ENCODE measurements around the gene CSNK1A1.

Gene CSNK1A1

GRCh38 chr5:149442563-149443182 lies 108.6 kb downstream of the CSNK1A1 start:
- no CpG with 5 or more reads among the region's 17 CpGs for WGBS (ENCODE audit: extremely low coverage, insufficient coverage, insufficient read length)
- Histone ChIP-seq H4K8ac (ENCODE audit: low read depth, low read length) (peak overlapping the region; percentile 31), H3K23ac (ENCODE audit: low read length) (no peak overlapping the region)

More at GRCh38 chr5:149442563-149443182, 108.6 kb downstream of the CSNK1A1 start:
- peak overlapping the region; percentile 32 for H2BK12ac ChIP-seq (ENCODE audit: low read length)
- peaks cover 16 to 18% of the 10 kb centered on the region in 2 experiments for H3K4me1 ChIP-seq (ENCODE audit: control insufficient read depth in 1 of 2, insufficient read depth in 2 of 2, low read length in 2 of 2)
- peak overlapping the region; percentile 28 for H2AFZ ChIP-seq (ENCODE audit: insufficient read depth, low read length, poor library complexity)
- peak overlapping the region; percentile 25 for H2AK5ac ChIP-seq (ENCODE audit: low read length)
- peak overlapping the region; percentile 58 for H4K91ac ChIP-seq (ENCODE audit: low read depth, low read length)
- H3K27me3 ChIP-seq (ENCODE audit: insufficient read depth, low read length): no peaks in the 10 kb centered on the region
- no peak overlapping the region for H3K4ac ChIP-seq (ENCODE audit: low read depth, low read length)
- no peak overlapping the region for H3K27ac ChIP-seq (ENCODE audit: low read depth, low read length)
- no peak overlapping the region for H3K9ac ChIP-seq (ENCODE audit: low read length)
- peaks cover 32% of the 10 kb centered on the region for H3K79me1 ChIP-seq (ENCODE audit: low read length)
- H3K14ac ChIP-seq (ENCODE audit: low read length): peak overlapping the region; percentile 14
- H3K18ac ChIP-seq (ENCODE audit: low read length): peak overlapping the region; percentile 15
- H3K9me3 ChIP-seq (ENCODE audit: insufficient read depth, low read depth, low read length): no peaks in the 10 kb centered on the region
- no peak overlapping the region for H3K4me2 ChIP-seq (ENCODE audit: low read length)
- DNase-seq: peak; percentile 82 to 92
- H2BK5ac ChIP-seq (ENCODE audit: low read depth, low read length, poor library complexity): no peak overlapping the region
- no peaks in the 10 kb centered on the region for H3K79me2 ChIP-seq (ENCODE audit: control insufficient read depth, insufficient read depth, low read length, poor library complexity)
- H2BK120ac ChIP-seq (ENCODE audit: insufficient read depth, low read length, poor library complexity): peak overlapping the region; percentile 21
- H3K4me3 ChIP-seq (ENCODE audit: low read depth, low read length): no peak overlapping the region
- H4K12ac ChIP-seq (ENCODE audit: low read depth, low read length): no peak overlapping the region
- no peaks in the 10 kb centered on the region for H3K36me3 ChIP-seq (ENCODE audit: control insufficient read depth in 1 of 2, insufficient read depth in 2 of 2, low read length in 2 of 2)
